CD4-positive, CD25-positive, alpha-beta regulatory T cell (primary cell): ENCODE results near the gene SLC25A36. TPM values are rescaled to one million over a fixed set of nuclear protein-coding genes. Genes with fewer than 3 reads are reported as not detected.
A peak's percentile ranks its signal among the peaks of the same experiment; 100 is the strongest.
"Not testable (repeated sequence)": the region's sequence is repeated elsewhere in the genome, so short reads cannot be mapped to it uniquely, and the experiment has no call there.

ENCODE experiments used
- ATAC-seq, 2 donors: fragments of 150-1000 bp; cut with Tn5 transposase; one replicate each; pipeline ENCODE4 v1.10.0; 2021; ENCODE audit warnings: low read depth in 2 of 2, moderate number of reproducible peaks in 2 of 2, moderate library complexity in 1 of 2
- DNase-seq, 3 donors: peaks; one replicate each; pipeline versions ENCODE4 v3.0.0 to v3.0.0-alpha.2; 2012 to 2022; ENCODE audit warnings: mixed read lengths in 1 of 3
- H3K27ac ChIP-seq: one replicate; pipeline ENCODE4 v1.7.0; 2013; ENCODE audit warnings: mild to moderate bottlenecking, low read length; ENCODE audit not compliant: insufficient read depth, poor library complexity, severe bottlenecking
- H3K27me3 ChIP-seq: one replicate; pipeline ENCODE4 v1.7.0; 2013; ENCODE audit warnings: low read length; ENCODE audit not compliant: control insufficient read depth, insufficient read depth
- H3K36me3 ChIP-seq: one replicate; pipeline ENCODE4 v1.7.0; 2013; ENCODE audit warnings: mild to moderate bottlenecking, low read length, moderate library complexity; ENCODE audit not compliant: control insufficient read depth, insufficient read depth
- H3K4me1 ChIP-seq: 2 replicates; pipeline ENCODE4 v1.7.0; 2013; ENCODE audit warnings: mild to moderate bottlenecking, low read length; ENCODE audit not compliant: insufficient read depth, control insufficient read depth, poor library complexity, severe bottlenecking
- H3K4me3 ChIP-seq: one replicate; pipeline ENCODE4 v1.7.0; 2013; ENCODE audit warnings: low read depth, mild to moderate bottlenecking, low read length, moderate library complexity
- H3K9me3 ChIP-seq, 2 experiments: 1 replicate in 1 of 2; 2 replicates in 1 of 2; pipeline ENCODE4 v1.7.0; 2013; ENCODE audit warnings: low read length in 2 of 2, mild to moderate bottlenecking in 1 of 2, moderate library complexity in 1 of 2; ENCODE audit not compliant: control insufficient read depth in 2 of 2
- H3K27ac Mint-ChIP-seq, 3 donors: one replicate each; pipeline ENCODE4 v1.8.0; 2020 to 2022; ENCODE audit warnings: mild to moderate bottlenecking in 3 of 3, mixed read lengths in 3 of 3, moderate library complexity in 2 of 3
- H3K27me3 Mint-ChIP-seq: one replicate; pipeline ENCODE4 v1.8.0; 2022; ENCODE audit warnings: mild to moderate bottlenecking, mixed read lengths
- H3K36me3 Mint-ChIP-seq: one replicate; pipeline ENCODE4 v1.8.0; 2020; ENCODE audit warnings: mixed read lengths
- H3K4me1 Mint-ChIP-seq, 4 donors: one replicate each; pipeline ENCODE4 v1.8.0; 2020 to 2022; ENCODE audit warnings: mixed read lengths in 4 of 4, mild to moderate bottlenecking in 1 of 4
- H3K4me3 Mint-ChIP-seq, 4 donors: one replicate each; pipeline ENCODE4 v1.8.0; 2020 to 2022; ENCODE audit warnings: mild to moderate bottlenecking in 4 of 4, mixed read lengths in 4 of 4, moderate library complexity in 3 of 4
- H3K9me3 Mint-ChIP-seq, 7 donors: one replicate each; pipeline ENCODE4 v1.8.0; 2020 to 2022; ENCODE audit warnings: mixed read lengths in 7 of 7, mild to moderate bottlenecking in 3 of 7, moderate library complexity in 2 of 7
- polyA plus RNA-seq, 4 donors: library from polyadenylated mRNA; unstranded; fragments of 300-500 nt; fragmentation: Illumina TruSeq; gene quantifications; one replicate each; pipeline ENCODE4 v1.2.3, GENCODE V29; 2021
- total RNA-seq: library from RNA; stranded (reverse); gene quantifications from one replicate; pipeline ENCODE4 v1.2.3, GENCODE V29; 2022

SLC25A36 gene
- total and polyA plus RNA-seq, 5 donors from 2014 or later: 43.3 to 104 (median 45.6) TPM

- H3K27me3 Mint-ChIP-seq: peaks cover 31% of the 10 kb centered on the region
- H3K4me3 Mint-ChIP-seq: no peak overlapping the region
- Histone ChIP-seq H3K27ac (no peak overlapping the region), H3K9me3 (no peaks in the 10 kb centered on the region), H3K27me3 (peaks cover 25% of the 10 kb centered on the region), H3K4me3 (no peak overlapping the region), H3K4me1 (no peaks in the 10 kb centered on the region), H3K36me3 (no peaks in the 10 kb centered on the region)
- ATAC-seq (no peak), DNase-seq (no peak)
- H3K9me3 Mint-ChIP-seq: peaks cover 0 to 6% (median 0%) of the 10 kb centered on the region in 7 donors
- H3K27ac Mint-ChIP-seq: no peak overlapping the region
- H3K36me3 Mint-ChIP-seq: no peaks in the 10 kb centered on the region
- H3K4me1 Mint-ChIP-seq: no peaks in the 10 kb centered on the region
These were observed 8.5 kb upstream of the SLC25A36 start for GRCh38 chr3:140933109-140933508.

GRCh38 chr3:140933552-140933951 is 8.1 kb upstream of the SLC25A36 start:
- Histone ChIP-seq H3K27me3 (peaks cover 25% of the 10 kb centered on the region), H3K36me3 (no peaks in the 10 kb centered on the region), H3K4me3 (no peak overlapping the region), H3K27ac (no peak overlapping the region), H3K4me1 (no peaks in the 10 kb centered on the region), H3K9me3 (no peaks in the 10 kb centered on the region)
- H3K27ac Mint-ChIP-seq: no peak overlapping the region
- ATAC-seq (no peak), DNase-seq (no peak)
- H3K36me3 Mint-ChIP-seq: no peaks in the 10 kb centered on the region
- H3K27me3 Mint-ChIP-seq: peaks cover 30% of the 10 kb centered on the region
- no peak overlapping the region for H3K4me3 Mint-ChIP-seq
- peaks cover 0 to 4% (median 0%) of the 10 kb centered on the region in 7 donors for H3K9me3 Mint-ChIP-seq
- no peaks in the 10 kb centered on the region for H3K4me1 Mint-ChIP-seq

GRCh38 chr3:140939305-140939704 is 2.3 kb upstream of the SLC25A36 start:
- H3K36me3 ChIP-seq, H3K27ac ChIP-seq, H3K9me3 Mint-ChIP-seq, ATAC-seq, DNase-seq, H3K4me3 ChIP-seq, H3K36me3 Mint-ChIP-seq, H3K27me3 ChIP-seq, H3K9me3 ChIP-seq, H3K27ac Mint-ChIP-seq: not testable (repeated sequence)
- peak overlapping the region in 1 of 4 donors; percentile 30 for H3K4me3 Mint-ChIP-seq
- peaks cover 20% of the 10 kb centered on the region for H3K27me3 Mint-ChIP-seq
- H3K4me1 ChIP-seq: peaks cover 25% of the 10 kb centered on the region
- peaks cover 18 to 34% (median 28%) of the 10 kb centered on the region in 4 donors for H3K4me1 Mint-ChIP-seq

- H3K4me1 ChIP-seq: peaks cover 25% of the 10 kb centered on the region
- Mint-ChIP-seq H3K27me3 (peaks cover 16% of the 10 kb centered on the region), H3K9me3 (peaks cover 0 to 2% (median 0%) of the 10 kb centered on the region in 7 donors), H3K36me3 (no peaks in the 10 kb centered on the region), H3K4me3 (peak overlapping the region; percentile 96 to 99 (median 96)), H3K27ac (peak overlapping the region; percentile 74 to 100 (median 99)), H3K4me1 (peaks cover 27 to 42% (median 41%) of the 10 kb centered on the region in 4 donors)
- ATAC-seq (no peak), DNase-seq (no peak)
- peak overlapping the region; percentile 65 for H3K4me3 ChIP-seq
- no peaks in the 10 kb centered on the region for H3K27me3 ChIP-seq
- H3K9me3 ChIP-seq: no peaks in the 10 kb centered on the region
- peak overlapping the region; percentile 87 for H3K27ac ChIP-seq
- no peaks in the 10 kb centered on the region for H3K36me3 ChIP-seq
These were observed 574 bp upstream of the SLC25A36 start for GRCh38 chr3:140941090-140941433.

GRCh38 chr3:140942221-140943104 is 827 bp downstream of the SLC25A36 start:
- Histone ChIP-seq H3K27ac (peak overlapping the region; percentile 87), H3K9me3 (no peaks in the 10 kb centered on the region), H3K4me3 (peak overlapping the region; percentile 91), H3K4me1 (peaks cover 25% of the 10 kb centered on the region), H3K36me3 (no peaks in the 10 kb centered on the region), H3K27me3 (no peaks in the 10 kb centered on the region)
- no peak for ATAC-seq
- H3K4me3 Mint-ChIP-seq: peak overlapping the region; percentile 96 to 99 (median 96)
- H3K9me3 Mint-ChIP-seq: peaks cover 0 to under 1% (median 0%) of the 10 kb centered on the region in 7 donors
- H3K27ac Mint-ChIP-seq: peak overlapping the region; percentile 88 to 99 (median 95)
- H3K4me1 Mint-ChIP-seq: peaks cover 40 to 54% (median 50%) of the 10 kb centered on the region in 4 donors
- peak; percentile 6 to 59 (median 49) for DNase-seq
- peaks cover 14% of the 10 kb centered on the region for H3K27me3 Mint-ChIP-seq
- peaks cover 4% of the 10 kb centered on the region for H3K36me3 Mint-ChIP-seq

- peaks cover 4% of the 10 kb centered on the region for H3K36me3 Mint-ChIP-seq
- Histone ChIP-seq H3K9me3 (no peaks in the 10 kb centered on the region), H3K27me3 (no peaks in the 10 kb centered on the region), H3K27ac (no peak overlapping the region), H3K4me1 (peaks cover 25% of the 10 kb centered on the region), H3K36me3 (no peaks in the 10 kb centered on the region), H3K4me3 (peak overlapping the region; percentile 91)
- H3K4me1 Mint-ChIP-seq: peaks cover 47 to 61% (median 54%) of the 10 kb centered on the region in 4 donors
- ATAC-seq (no peak), DNase-seq (no peak)
- H3K27me3 Mint-ChIP-seq: peaks cover 9% of the 10 kb centered on the region
- peak overlapping the region in 2 of 3 donors; percentile 48 to 95 for H3K27ac Mint-ChIP-seq
- no peaks in the 10 kb centered on the region for H3K9me3 Mint-ChIP-seq
- peak overlapping the region; percentile 96 to 99 (median 96) for H3K4me3 Mint-ChIP-seq
These were observed 2.3 kb downstream of the SLC25A36 start for GRCh38 chr3:140943781-140944552.

- ATAC-seq: no peak
- Mint-ChIP-seq H3K4me3 (no peak overlapping the region), H3K27me3 (no peaks in the 10 kb centered on the region), H3K27ac (peak overlapping the region in 2 of 3 donors; percentile 39 to 71), H3K9me3 (peaks cover 0 to 1% (median 0%) of the 10 kb centered on the region in 7 donors), H3K36me3 (peaks cover 10% of the 10 kb centered on the region), H3K4me1 (peaks cover 38 to 76% (median 62%) of the 10 kb centered on the region in 4 donors)
- H3K9me3 ChIP-seq: no peaks in the 10 kb centered on the region
- H3K27me3 ChIP-seq: no peaks in the 10 kb centered on the region
- H3K4me3 ChIP-seq: no peak overlapping the region
- no peak overlapping the region for H3K27ac ChIP-seq
- H3K36me3 ChIP-seq: no peaks in the 10 kb centered on the region
- peaks cover 7% of the 10 kb centered on the region for H3K4me1 ChIP-seq
- DNase-seq: no peak
These were observed 7.0 kb downstream of the SLC25A36 start for GRCh38 chr3:140948460-140949249.
